GM18867 (cell line): ENCODE measurements around the gene TMCC2.

ENCODE experiments used
- ATAC-seq: cut with Tn5 transposase; IDR thresholded peaks from one replicate; pipeline ENCODE4 v1.9.1; 2021; ENCODE audit warnings: mild to moderate bottlenecking, moderate library complexity; ENCODE audit not compliant: unreplicated experiment

TMCC2 gene

DNA sequence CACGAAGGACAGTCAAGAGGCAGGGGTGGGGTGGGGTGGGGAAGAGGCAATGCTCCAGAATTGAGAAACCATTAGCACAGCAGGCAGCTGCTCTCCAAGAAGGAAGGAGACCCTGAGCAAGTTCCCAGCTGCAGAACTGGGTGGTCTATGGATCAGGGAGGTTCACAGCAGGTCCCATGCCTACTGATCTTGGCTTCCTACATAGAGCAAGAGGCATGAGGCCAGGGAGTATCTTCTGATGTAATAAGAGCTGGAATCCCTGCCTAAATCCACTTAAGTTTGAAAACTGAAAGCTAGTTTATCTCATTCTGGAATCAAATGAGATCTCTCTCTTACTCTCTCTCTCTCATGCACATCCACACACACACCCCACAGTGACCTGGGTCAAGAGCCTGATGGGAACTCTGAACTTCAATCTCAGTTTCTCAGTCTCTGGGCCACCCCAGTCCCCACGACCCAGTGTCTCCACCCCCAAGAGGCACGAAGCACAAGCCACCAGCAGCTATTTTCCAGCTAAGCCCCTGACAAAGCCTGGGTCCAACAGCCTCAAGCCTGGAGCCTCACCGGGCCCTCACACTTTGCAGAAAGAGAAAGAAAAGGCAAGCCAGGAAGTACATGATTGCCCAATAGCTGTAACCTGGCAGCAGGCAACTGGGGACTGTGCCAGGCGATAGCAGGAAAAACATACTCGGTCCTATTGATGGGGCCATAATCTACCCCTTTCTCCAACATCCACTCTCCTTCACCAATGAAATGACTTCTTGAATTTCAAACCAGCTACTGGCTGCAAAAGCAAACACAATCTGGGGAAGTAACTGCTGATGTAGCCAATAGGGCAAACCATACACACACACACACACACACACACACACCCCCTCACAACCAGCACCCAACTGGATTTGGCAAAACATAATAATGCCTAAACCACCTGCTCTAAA lies 91.6 kb downstream of the TMCC2 start:
- no peak for ATAC-seq

DNA sequence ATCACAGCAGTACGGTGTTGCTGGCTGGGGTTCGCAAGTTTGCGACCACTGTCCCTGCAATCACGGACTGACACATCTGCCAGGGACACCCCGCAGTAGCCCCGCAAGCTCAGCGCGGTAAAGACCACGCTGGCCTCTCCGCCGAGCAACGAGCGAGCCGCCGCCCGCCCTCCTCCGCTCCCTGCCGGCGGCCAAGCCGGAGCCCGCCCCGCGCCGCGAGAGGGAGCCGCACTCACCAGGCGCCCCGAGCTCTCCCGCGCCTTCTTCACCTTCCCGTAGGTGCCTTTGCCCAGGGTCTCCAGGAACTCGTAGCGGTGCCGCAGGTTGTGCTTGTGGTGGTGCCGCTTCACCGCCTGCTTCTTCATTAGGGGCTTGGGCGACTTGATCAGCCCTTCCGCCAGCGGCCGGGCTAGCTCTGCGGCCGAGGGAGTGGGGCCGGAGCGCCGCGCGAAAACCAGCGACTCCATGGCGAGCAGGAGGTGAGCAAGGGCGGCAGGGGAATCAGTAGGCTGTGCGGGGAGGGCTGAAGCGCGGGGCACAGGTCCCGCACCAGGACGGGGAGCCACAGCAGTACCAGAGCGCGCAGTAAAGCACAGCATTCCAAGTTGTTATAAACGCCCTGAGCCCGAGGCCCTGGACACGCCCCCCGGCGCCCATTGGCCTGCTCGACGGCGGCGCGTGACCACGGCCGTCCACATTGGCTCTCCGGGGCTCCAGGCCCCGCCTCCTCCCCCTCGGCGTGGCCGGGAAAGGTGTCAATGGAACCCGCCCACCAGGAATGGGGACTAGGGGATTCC lies 93.6 kb downstream of the TMCC2 start, which contains the start of gene NUAK2:
NUAK2 (minus strand) TSS at position 584 of the 797 bp plus-strand sequence; CDS start at position 467, 117 bp downstream.
- no peak for ATAC-seq

DNA sequence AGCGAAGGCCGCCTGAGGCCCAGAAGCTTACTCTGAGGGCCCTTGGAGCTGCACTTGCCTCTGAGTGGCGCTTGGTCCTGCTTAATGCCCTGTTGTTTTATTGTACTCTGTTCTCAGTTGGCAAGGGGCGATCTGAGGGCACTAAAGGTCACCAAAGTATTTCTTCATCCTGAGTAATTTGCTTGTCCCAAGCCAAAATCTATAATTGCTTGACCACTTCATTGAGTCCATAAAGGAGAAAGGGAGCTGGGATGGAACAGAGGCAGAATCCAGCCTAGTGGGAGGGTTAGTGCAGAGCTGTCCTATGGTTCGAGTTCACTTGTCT lies 94.2 kb downstream of the TMCC2 start:
- no peak for ATAC-seq
